AG04450 (cell line): ENCODE results near the gene PRPS1. TPM values are rescaled to one million over a fixed set of nuclear protein-coding genes. Genes with fewer than 3 reads are reported as not detected.

Experiments used
- CTCF ChIA-PET: fragments of 300-600, 350-600 bp; formaldehyde crosslinking; extraction: SDS; loops from one replicate; lab custom pipeline; 2022; ENCODE audit warnings: antibody characterized with exemption, inconsistent platforms; lab: Charles Lee
- POLR2A ChIA-PET: fragments of 350-600 bp; formaldehyde crosslinking; extraction: SDS; loops from one replicate; lab custom pipeline; 2021; ENCODE audit warnings: antibody characterized with exemption, inconsistent platforms; lab: Yijun Ruan, JAX
- DNase-seq: peaks from one replicate; pipeline ENCODE4 v3.0.0-alpha.2; 2011; ENCODE audit warnings: low read depth, low spot score
- H3K27ac ChIP-seq: one replicate; pipeline ENCODE4 v1.5.1; 2012; ENCODE audit warnings: low read depth, low read length, control low read depth
- H3K27me3 ChIP-seq: one replicate; pipeline ENCODE4 v1.6.0; 2012; ENCODE audit warnings: low read length; ENCODE audit not compliant: control insufficient read depth, insufficient read depth
- H3K4me3 ChIP-seq: 2 replicates; pipeline ENCODE4 v1.5.1; 2011; ENCODE audit warnings: mild to moderate bottlenecking, low read depth, low read length, control low read depth
- H3K9me3 ChIP-seq: 2 replicates; pipeline ENCODE4 v1.5.1; 2012; ENCODE audit warnings: low read length; ENCODE audit not compliant: control insufficient read depth, insufficient read depth
- CTCF ChIP-seq: IDR thresholded peaks from 2 replicates; pipeline ENCODE4 v1.5.1; 2011; ENCODE audit warnings: low read depth, low read length, control low read depth, inconsistent platforms
- polyA minus RNA-seq: library from RNA; depleted of rRNA, polyadenylated mRNA; stranded (reverse); fragments of >200 nt; gene quantifications from 2 replicates; pipeline ENCODE4 v1.2.3, GENCODE V29; 2011; rRNA and poly(A)+ RNA removed
- polyA plus RNA-seq: library from polyadenylated mRNA; depleted of rRNA; stranded (reverse); fragments of >200 nt; gene quantifications from 2 replicates; pipeline ENCODE4 v1.2.3, GENCODE V29; 2011; rRNA removed

PRPS1 gene
- 64.2 and 67.9 TPM in 2 replicates for polyA plus RNA-seq
- 38.9 and 52.3 TPM in 2 replicates for polyA minus RNA-seq

GRCh38 chrX:107627838-107628661, at the start of gene PRPS1:
Gene PRPS1 (plus strand): TSS chrX:107628510. CDS start chrX:107628629, 119 bp downstream.
- POLR2A ChIA-PET, result interaction anchor here (0.9 to 1.4 kb wide), 6 partner anchors 14 to 66 kb away, joined by 3 to 11 read pairs (median 4); no protein-coding TSS in a partner anchor
- peak; percentile 75 for DNase-seq
- no peaks in the 10 kb centered on the region for H3K9me3 ChIP-seq

GRCh38 chrX:107579956-107580355, 48.4 kb upstream of the PRPS1 start:
- ChIA-PET CTCF (interaction anchor here (0.6 kb wide), 1 partner anchor 11 kb away, joined by 4 read pairs; no protein-coding TSS in a partner anchor), POLR2A (interaction anchor here (1.0 to 1.5 kb wide), 2 partner anchors 8 to 48 kb away, joined by 4 to 5 read pairs; partner anchors contain the start of gene PRPS1)
- Histone ChIP-seq H3K9me3 (no peaks in the 10 kb centered on the region), H3K4me3 (no peak overlapping the region), H3K27ac (peak overlapping the region; percentile 78), H3K27me3 (no peaks in the 10 kb centered on the region)
- peak; percentile 42 for DNase-seq
- no peak for TF ChIP-seq CTCF

More at GRCh38 chrX:107627838-107628661, at the start of gene PRPS1:
- no peak for TF ChIP-seq CTCF
- H3K27me3 ChIP-seq, result no peaks in the 10 kb centered on the region
- CTCF ChIA-PET, result interaction anchor here (2.8 to 6.0 kb wide), 2 partner anchors 28 to 86 kb away, joined by 8 to 32 read pairs; no protein-coding TSS in a partner anchor
- H3K4me3 ChIP-seq, result peak within 1 kb of the TSS; percentile 81
- peak within 1 kb of the TSS; percentile 31 for H3K27ac ChIP-seq

- no peak overlapping the region for H3K27ac ChIP-seq
- ChIA-PET CTCF (interaction anchor here (1.5 kb wide), 1 partner anchor 44 kb away, joined by 8 read pairs; no protein-coding TSS in a partner anchor), POLR2A (no interaction called here)
These were observed 46.4 kb upstream of the PRPS1 start for GRCh38 chrX:107581923-107582322.

GRCh38 chrX:107589243-107589642, 39.1 kb upstream of the PRPS1 start:
- Histone ChIP-seq H3K9me3 (no peaks in the 10 kb centered on the region), H3K4me3 (no peak overlapping the region), H3K27ac (no peak overlapping the region), H3K27me3 (no peaks in the 10 kb centered on the region)
- DNase-seq, result no peak
- ChIA-PET POLR2A (no interaction called here), CTCF (no interaction called here)
- TF ChIP-seq CTCF, result no peak

More at GRCh38 chrX:107581923-107582322, 46.4 kb upstream of the PRPS1 start:
- TF ChIP-seq CTCF, result no peak
- Histone ChIP-seq H3K4me3 (no peak overlapping the region), H3K9me3 (no peaks in the 10 kb centered on the region), H3K27me3 (no peaks in the 10 kb centered on the region)
- no peak for DNase-seq
